RWPE1 (cell line): ENCODE data around the gene AAGAB.
A peak's percentile ranks its signal among the peaks of the same experiment; 100 is the strongest.
"Not testable (repeated sequence)": the region's sequence is repeated elsewhere in the genome, so short reads cannot be mapped to it uniquely, and the experiment has no call there.

ENCODE experiments used
- CTCF ChIA-PET: fragments of 350-600 bp; sonication (Branson Sonifier 250); formaldehyde crosslinking; extraction: SDS; loops from one replicate; lab custom pipeline; 2021; lab: Yijun Ruan, JAX
- POLR2A ChIA-PET: fragments of 400-600 bp; formaldehyde crosslinking; extraction: SDS; loops from one replicate; lab custom pipeline; 2020; ENCODE audit warnings: antibody characterized with exemption; ENCODE audit not compliant: low non-redundant PET; lab: Yijun Ruan, JAX
- DNase-seq: peaks from one replicate; pipeline ENCODE4 v3.0.0; 2012; ENCODE audit warnings: low spot score
- H3K27ac ChIP-seq: fragments of 450-650 bp; 2 replicates; pipeline ENCODE4 v1.5.1; 2017
- CTCF ChIP-seq: fragments of 450-650 bp; conservative IDR thresholded peaks from 2 replicates; pipeline ENCODE4 v1.5.1; 2017; ENCODE audit warnings: low read depth, mild to moderate bottlenecking

Gene AAGAB

GRCh38 chr15:67158367-67158766 is 96.1 kb downstream of the AAGAB start:
- no peak for TF ChIP-seq CTCF
- H3K27ac ChIP-seq = peak overlapping the region; percentile 12; the same call in 1 of the 2 replicates
- ChIA-PET POLR2A (no interaction called here), CTCF (interaction anchor here (0.6 kb wide), 1 partner anchor 11 kb away, joined by 4 read pairs; no protein-coding TSS in a partner anchor)
- DNase-seq = no peak

- no peak for TF ChIP-seq CTCF
- CTCF ChIA-PET = interaction anchor here (0.6 kb wide), 2 partner anchors 11 to 867 kb away, joined by 3 to 4 read pairs; no protein-coding TSS in a partner anchor
- DNase-seq = no peak
- H3K27ac ChIP-seq = 0 out of 2 replicates have a peak overlapping the region, but pooled peaks have one; percentile 12
- POLR2A ChIA-PET = no interaction called here
These were observed 96.8 kb downstream of the AAGAB start for GRCh38 chr15:67157521-67158252.

GRCh38 chr15:67156834-67157233 is 97.6 kb downstream of the AAGAB start:
- no peak overlapping the region for H3K27ac ChIP-seq
- no peak for DNase-seq
- TF ChIP-seq CTCF = no peak
- POLR2A ChIA-PET = no interaction called here
- CTCF ChIA-PET = interaction anchor here (1.2 kb wide), 1 partner anchor 11 kb away, joined by 3 read pairs; no protein-coding TSS in a partner anchor

GRCh38 chr15:67156426-67156825 is 98.0 kb downstream of the AAGAB start:
- no peak overlapping the region for H3K27ac ChIP-seq
- no peak for TF ChIP-seq CTCF
- POLR2A ChIA-PET = no interaction called here
- CTCF ChIA-PET = interaction anchor here (1.2 kb wide), 1 partner anchor 11 kb away, joined by 3 read pairs; no protein-coding TSS in a partner anchor
- DNase-seq = no peak

- ChIA-PET POLR2A (no interaction called here), CTCF (no interaction called here)
- no peak for TF ChIP-seq CTCF
- H3K27ac ChIP-seq = no peak overlapping the region
- DNase-seq = no peak
These were observed 100.2 kb downstream of the AAGAB start for GRCh38 chr15:67154249-67154648.

- CTCF ChIA-PET, H3K27ac ChIP-seq, POLR2A ChIA-PET: not testable (repeated sequence)
These were observed 101.4 kb downstream of the AAGAB start for GRCh38 chr15:67153044-67153443.

GRCh38 chr15:67152429-67152828 is 102.0 kb downstream of the AAGAB start:
- ChIA-PET POLR2A (no interaction called here), CTCF (no interaction called here)
- H3K27ac ChIP-seq = no peak overlapping the region
- no peak for DNase-seq
- no peak for TF ChIP-seq CTCF

More at GRCh38 chr15:67153044-67153443, 101.4 kb downstream of the AAGAB start:
- DNase-seq = not testable (repeated sequence)
